HG03060 (cell line): ENCODE data around the gene UNKL.
"Not testable (repeated sequence)": the region's sequence is repeated elsewhere in the genome, so short reads cannot be mapped to it uniquely, and the experiment has no call there.

Source experiments
- ATAC-seq: cut with Tn5 transposase; IDR thresholded peaks from one replicate; pipeline ENCODE4 v1.9.1; 2021; ENCODE audit warnings: low read depth, moderate number of reproducible peaks; ENCODE audit not compliant: unreplicated experiment

The UNKL gene

GRCh38 chr16:1330260-1330914, 84.1 kb downstream of the UNKL start:
- ATAC-seq, result no peak

- not testable (repeated sequence) for ATAC-seq
These were observed 85.5 kb downstream of the UNKL start for GRCh38 chr16:1328961-1329360.

GRCh38 chr16:1328136-1328535, 86.4 kb downstream of the UNKL start:
- ATAC-seq, result not testable (repeated sequence)

- no peak for ATAC-seq
These were observed 86.9 kb downstream of the UNKL start for GRCh38 chr16:1327619-1327947.

- no peak for ATAC-seq
These were observed 87.4 kb downstream of the UNKL start for GRCh38 chr16:1326946-1327618.

- ATAC-seq, result no peak
These were observed 88.1 kb downstream of the UNKL start for GRCh38 chr16:1326391-1326790.

- ATAC-seq, result no peak
These were observed 88.7 kb downstream of the UNKL start for GRCh38 chr16:1325673-1326371.

- ATAC-seq, result no peak
These were observed 89.2 kb downstream of the UNKL start for GRCh38 chr16:1325261-1325660.

GRCh38 chr16:1324286-1324826, 90.1 kb downstream of the UNKL start:
- no peak for ATAC-seq

- ATAC-seq, result no peak
These were observed 90.9 kb downstream of the UNKL start for GRCh38 chr16:1323296-1324239.

GRCh38 chr16:1322407-1322806, 92.1 kb downstream of the UNKL start:
- ATAC-seq, result no peak

- ATAC-seq, result no peak
These were observed 93.8 kb downstream of the UNKL start for GRCh38 chr16:1320658-1321240.

GRCh38 chr16:1320097-1320496, 94.4 kb downstream of the UNKL start:
- no peak for ATAC-seq

- ATAC-seq, result no peak
These were observed 95.5 kb downstream of the UNKL start for GRCh38 chr16:1319041-1319440.

GRCh38 chr16:1318268-1318545, 96.3 kb downstream of the UNKL start:
- ATAC-seq, result no peak

GRCh38 chr16:1317479-1318267, 96.8 kb downstream of the UNKL start:
- ATAC-seq, result no peak

GRCh38 chr16:1316033-1316405, 98.5 kb downstream of the UNKL start:
- no peak for ATAC-seq

- ATAC-seq, result no peak
These were observed 99.1 kb downstream of the UNKL start for GRCh38 chr16:1315081-1316032.
